HepG2 (cell line): ENCODE measurements around the gene ZBTB45. TPM values are rescaled to one million over a fixed set of nuclear protein-coding genes. Genes with fewer than 3 reads are reported as not detected.

Experiments
- ARHGAP35 ChIP-seq: sonication (generic); formaldehyde crosslinking; IDR thresholded peaks from 2 replicates; pipeline ENCODE4 v1.9.0; 2022; ENCODE audit warnings: mild to moderate bottlenecking, inconsistent platforms, moderate library complexity, missing genetic modification reagents, borderline replicate concordance
- BCL3 ChIP-seq: sonication (generic); formaldehyde crosslinking; IDR thresholded peaks from 2 replicates; pipeline ENCODE4 v1.5.1; 2020; ENCODE audit warnings: mild to moderate bottlenecking, missing genetic modification reagents, moderate library complexity
- DR1 ChIP-seq: sonication (generic); formaldehyde crosslinking; IDR thresholded peaks from 2 replicates; pipeline ENCODE4 v1.8.0; 2021; ENCODE audit warnings: mild to moderate bottlenecking, missing genetic modification reagents, inconsistent platforms
- HES4 ChIP-seq: sonication (generic); formaldehyde crosslinking; IDR thresholded peaks from 2 replicates; pipeline ENCODE4 v1.9.0; 2021; ENCODE audit warnings: mild to moderate bottlenecking, missing genetic modification reagents, borderline replicate concordance
- HMG20B ChIP-seq: conservative IDR thresholded peaks from 2 replicates; pipeline ENCODE4 v1.6.1; 2016; ENCODE audit warnings: missing genetic modification reagents, missing compliant biosample characterization
- HMGA1 ChIP-seq: sonication (generic); formaldehyde crosslinking; conservative IDR thresholded peaks from 2 replicates; pipeline ENCODE4 v1.4.0; 2020; ENCODE audit warnings: missing genetic modification reagents
- PAWR ChIP-seq: sonication (generic); formaldehyde crosslinking; IDR thresholded peaks from 2 replicates; pipeline ENCODE4 v1.4.0; 2020; ENCODE audit warnings: missing genetic modification reagents, mild to moderate bottlenecking, borderline replicate concordance
- PHB2 ChIP-seq: fragments of 450-650 bp; IDR thresholded peaks from 2 replicates; pipeline ENCODE4 v1.6.1; 2018; ENCODE audit not compliant: partially characterized antibody
- RBFOX2 ChIP-seq: fragments of 200-400 bp; formaldehyde crosslinking; IDR thresholded peaks from 2 replicates; pipeline ENCODE4 v1.6.1; 2017; ENCODE audit warnings: low read depth, mild to moderate bottlenecking, low read length
- RELA ChIP-seq: sonication (generic); formaldehyde crosslinking; IDR thresholded peaks from 2 replicates; pipeline ENCODE4 v1.4.0; 2020; ENCODE audit warnings: missing genetic modification reagents
- RORA ChIP-seq: sonication (generic); formaldehyde crosslinking; IDR thresholded peaks from 2 replicates; pipeline ENCODE4 v1.5.0; 2020; ENCODE audit warnings: mild to moderate bottlenecking, missing genetic modification reagents, moderate library complexity
- SMAD1 ChIP-seq: sonication (generic); formaldehyde crosslinking; IDR thresholded peaks from 2 replicates; pipeline ENCODE4 v1.4.0; 2020; ENCODE audit warnings: missing genetic modification reagents, low read depth, mild to moderate bottlenecking, borderline replicate concordance
- SMAD9 ChIP-seq: sonication (generic); formaldehyde crosslinking; IDR thresholded peaks from 2 replicates; pipeline ENCODE4 v1.5.1; 2020; ENCODE audit warnings: mild to moderate bottlenecking, missing genetic modification reagents
- YEATS2 ChIP-seq: sonication (generic); formaldehyde crosslinking; IDR thresholded peaks from 2 replicates; pipeline ENCODE4 v1.4.0; 2020; ENCODE audit warnings: missing genetic modification reagents, borderline replicate concordance
- ZNF180 ChIP-seq: sonication (generic); formaldehyde crosslinking; IDR thresholded peaks from 2 replicates; pipeline ENCODE4 v1.4.0; 2020; ENCODE audit warnings: low read depth, missing genetic modification reagents, borderline replicate concordance
- ZNF501 ChIP-seq: sonication (generic); formaldehyde crosslinking; IDR thresholded peaks from 2 replicates; pipeline ENCODE4 v1.5.1; 2020; ENCODE audit warnings: mild to moderate bottlenecking, moderate library complexity, missing genetic modification reagents
- ZNF839 ChIP-seq: sonication (generic); formaldehyde crosslinking; IDR thresholded peaks from 2 replicates; pipeline ENCODE4 v1.4.0; 2020; ENCODE audit warnings: missing genetic modification reagents, mild to moderate bottlenecking, borderline replicate concordance
- polyA plus RNA-seq, 8 experiments: library from polyadenylated mRNA; depleted of rRNA in 3 of 8; stranded (reverse) in 7 of 8; unstranded in 1 of 8; fragments of >200 nt; fragmentation: Illumina TruSeq in 4 of 8; extraction: Trizol in 4 of 8; gene quantifications; 2 replicates each; pipeline versions ENCODE4 v1.2.1 to v1.2.3, GENCODE V29; 2011 to 2016; ENCODE audit warnings: low read depth in 4 of 8, missing spikeins in 1 of 8, mixed read lengths in 1 of 8; ENCODE audit not compliant: insufficient read depth in 1 of 8
- total RNA-seq, 5 experiments: library from RNA; depleted of rRNA; stranded (reverse); fragments of >200 nt; fragmentation: Illumina TruSeq; extraction: Trizol; gene quantifications; 2 replicates each; pipeline ENCODE4 v1.2.3, GENCODE V29; 2016; ENCODE audit warnings: low read depth in 1 of 5
- TF ChIP-seq, protein P1 (sequence below): IDR thresholded peaks from 2 replicates; pipeline ENCODE4 v1.6.1; 2012; ENCODE audit warnings: inconsistent platforms
- TF ChIP-seq, protein P2 (sequence below): sonication (generic); formaldehyde crosslinking; IDR thresholded peaks from 2 replicates; pipeline ENCODE4 v1.9.0; 2021; ENCODE audit warnings: missing genetic modification reagents, borderline replicate concordance
- TF ChIP-seq, protein P3 (sequence below): sonication (generic); formaldehyde crosslinking; IDR thresholded peaks from 2 replicates; pipeline ENCODE4 v1.4.0; 2020; ENCODE audit warnings: missing genetic modification reagents

The ZBTB45 gene
- total and polyA plus RNA-seq, 2 of the 13 experiments (the other 11 are each of a cell fraction or from before 2014, with no cell fraction given), result 3.0 to 3.7 TPM

DNA sequence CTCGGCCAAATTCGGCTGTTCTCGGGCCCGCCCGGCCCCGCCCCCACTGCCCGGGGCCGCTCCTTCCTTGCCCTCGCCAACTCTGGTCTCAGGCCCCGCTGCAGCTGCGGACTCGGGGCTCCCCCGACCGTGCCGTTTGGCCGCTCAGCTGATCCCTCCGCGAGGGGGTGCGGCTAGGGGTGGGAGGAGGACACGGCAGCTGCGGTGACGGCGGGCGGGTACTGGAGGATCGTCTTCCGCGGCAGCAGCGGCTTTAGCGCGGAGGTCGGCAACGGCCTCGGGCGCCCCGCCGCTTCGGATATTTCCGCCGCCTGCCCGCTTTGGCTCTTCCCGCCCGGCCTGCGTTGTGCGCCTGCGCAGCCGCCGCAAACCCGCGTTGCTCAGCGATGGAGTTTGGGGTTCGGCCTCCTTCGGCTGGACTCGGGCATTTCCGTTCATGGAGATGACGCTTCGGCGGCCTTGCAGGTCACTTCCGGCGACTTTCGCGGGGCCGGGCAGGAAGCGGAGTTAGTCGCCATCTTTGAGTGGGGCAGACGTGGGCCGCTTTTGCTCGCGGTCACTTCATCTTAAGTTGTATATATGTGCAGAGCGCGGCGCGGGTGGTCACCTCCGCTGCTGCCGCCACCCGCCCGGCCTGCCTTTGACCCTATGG, 39.1 kb upstream of the ZBTB45 start (continued):
- TF ChIP-seq RORA (CRISPR knock-in tag), result no peak
- no peak for TF ChIP-seq SMAD9 (CRISPR knock-in tag)
- TF ChIP-seq HMGA1 (CRISPR knock-in tag), result no peak
- no peak for TF ChIP-seq ZNF180 (CRISPR knock-in tag)
- TF ChIP-seq, protein P1, sequence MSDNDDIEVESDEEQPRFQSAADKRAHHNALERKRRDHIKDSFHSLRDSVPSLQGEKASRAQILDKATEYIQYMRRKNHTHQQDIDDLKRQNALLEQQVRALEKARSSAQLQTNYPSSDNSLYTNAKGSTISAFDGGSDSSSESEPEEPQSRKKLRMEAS, result peak; percentile 76; the same call in 1 of the 2 replicates
- TF ChIP-seq RBFOX2, result peak; percentile 97
- TF ChIP-seq PAWR (CRISPR knock-in tag), result no peak
- TF ChIP-seq ZNF501 (CRISPR knock-in tag), result peak; percentile 98
- no peak for TF ChIP-seq SMAD1 (CRISPR knock-in tag)
- TF ChIP-seq, protein P2, sequence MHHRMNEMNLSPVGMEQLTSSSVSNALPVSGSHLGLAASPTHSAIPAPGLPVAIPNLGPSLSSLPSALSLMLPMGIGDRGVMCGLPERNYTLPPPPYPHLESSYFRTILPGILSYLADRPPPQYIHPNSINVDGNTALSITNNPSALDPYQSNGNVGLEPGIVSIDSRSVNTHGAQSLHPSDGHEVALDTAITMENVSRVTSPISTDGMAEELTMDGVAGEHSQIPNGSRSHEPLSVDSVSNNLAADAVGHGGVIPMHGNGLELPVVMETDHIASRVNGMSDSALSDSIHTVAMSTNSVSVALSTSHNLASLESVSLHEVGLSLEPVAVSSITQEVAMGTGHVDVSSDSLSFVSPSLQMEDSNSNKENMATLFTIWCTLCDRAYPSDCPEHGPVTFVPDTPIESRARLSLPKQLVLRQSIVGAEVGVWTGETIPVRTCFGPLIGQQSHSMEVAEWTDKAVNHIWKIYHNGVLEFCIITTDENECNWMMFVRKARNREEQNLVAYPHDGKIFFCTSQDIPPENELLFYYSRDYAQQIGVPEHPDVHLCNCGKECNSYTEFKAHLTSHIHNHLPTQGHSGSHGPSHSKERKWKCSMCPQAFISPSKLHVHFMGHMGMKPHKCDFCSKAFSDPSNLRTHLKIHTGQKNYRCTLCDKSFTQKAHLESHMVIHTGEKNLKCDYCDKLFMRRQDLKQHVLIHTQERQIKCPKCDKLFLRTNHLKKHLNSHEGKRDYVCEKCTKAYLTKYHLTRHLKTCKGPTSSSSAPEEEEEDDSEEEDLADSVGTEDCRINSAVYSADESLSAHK (CRISPR knock-in tag), result no peak
- 0 out of 2 replicates have a peak, but pooled peaks have one; percentile 75 for TF ChIP-seq HES4 (CRISPR knock-in tag)
- TF ChIP-seq RELA, result no peak
- peak; percentile 86 for TF ChIP-seq YEATS2
- TF ChIP-seq, protein P3, sequence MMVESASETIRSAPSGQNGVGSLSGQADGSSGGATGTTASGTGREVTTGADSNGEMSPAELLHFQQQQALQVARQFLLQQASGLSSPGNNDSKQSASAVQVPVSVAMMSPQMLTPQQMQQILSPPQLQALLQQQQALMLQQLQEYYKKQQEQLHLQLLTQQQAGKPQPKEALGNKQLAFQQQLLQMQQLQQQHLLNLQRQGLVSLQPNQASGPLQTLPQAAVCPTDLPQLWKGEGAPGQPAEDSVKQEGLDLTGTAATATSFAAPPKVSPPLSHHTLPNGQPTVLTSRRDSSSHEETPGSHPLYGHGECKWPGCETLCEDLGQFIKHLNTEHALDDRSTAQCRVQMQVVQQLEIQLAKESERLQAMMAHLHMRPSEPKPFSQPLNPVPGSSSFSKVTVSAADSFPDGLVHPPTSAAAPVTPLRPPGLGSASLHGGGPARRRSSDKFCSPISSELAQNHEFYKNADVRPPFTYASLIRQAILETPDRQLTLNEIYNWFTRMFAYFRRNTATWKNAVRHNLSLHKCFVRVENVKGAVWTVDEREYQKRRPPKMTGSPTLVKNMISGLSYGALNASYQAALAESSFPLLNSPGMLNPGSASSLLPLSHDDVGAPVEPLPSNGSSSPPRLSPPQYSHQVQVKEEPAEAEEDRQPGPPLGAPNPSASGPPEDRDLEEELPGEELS (CRISPR knock-in tag), result peak; percentile 54
- no peak for TF ChIP-seq PHB2
- no peak for TF ChIP-seq HMG20B (CRISPR knock-in tag)
- peak; percentile 87 for TF ChIP-seq DR1 (CRISPR knock-in tag)
- peak; percentile 68; the same call in 1 of the 2 replicates for TF ChIP-seq BCL3 (CRISPR knock-in tag)
- peak; percentile 62 for TF ChIP-seq ARHGAP35 (CRISPR knock-in tag)
- peak; percentile 89; the same call in 1 of the 2 replicates for TF ChIP-seq ZNF839 (CRISPR knock-in tag)
